Measurements from ENCODE around the gene ZSCAN12. TPM values are rescaled to one million over a fixed set of nuclear protein-coding genes. Genes with fewer than 3 reads are reported as not detected.

The ZSCAN12 gene
- total RNA-seq, 1 donor from 2014 or later: 16.7 TPM

DNA sequence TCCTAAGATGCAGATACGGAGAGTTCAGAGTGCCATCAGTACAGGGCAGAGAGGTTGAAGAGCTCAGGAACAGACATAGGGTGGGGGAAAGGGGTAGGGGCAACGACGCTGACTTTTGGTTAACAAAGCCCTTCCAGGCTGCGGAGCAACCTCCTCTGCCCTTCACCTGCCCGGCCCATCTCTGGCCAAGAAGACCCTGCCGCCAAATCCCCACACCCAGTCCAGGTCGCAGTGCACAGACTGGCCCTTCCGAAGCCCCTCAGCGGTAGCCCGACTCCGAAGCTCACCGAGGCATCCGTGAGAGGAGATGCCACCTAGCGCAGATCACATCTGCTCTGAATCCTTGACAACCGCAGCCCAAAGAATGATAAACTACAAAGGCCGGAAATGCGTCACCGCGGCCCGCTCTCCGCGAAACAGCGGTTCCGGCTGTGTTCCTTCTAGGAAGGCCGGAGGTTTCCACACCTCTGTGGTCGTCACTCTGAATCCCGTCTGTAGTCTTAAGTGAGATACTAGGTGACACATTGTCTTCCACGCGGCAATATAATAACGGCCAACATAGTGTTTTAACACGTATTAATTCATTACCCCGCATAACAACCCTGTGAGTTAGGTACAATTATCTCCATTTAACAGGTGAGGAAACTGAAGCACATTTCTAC lies 43.7 kb upstream of the ZSCAN12 start, which contains the start of gene ZSCAN23:
TSS of gene ZSCAN23 (minus strand) at position 380 of the 662 bp plus-strand sequence. CDS start 7,225 bp downstream, outside the sequence.
- Mint-ChIP-seq H3K27me3 (ENCODE audit: unreplicated experiment) (peaks cover 6% of the 10 kb centered on the region), H3K27ac (ENCODE audit: unreplicated experiment) (peak within 1 kb of the TSS; percentile 100), H3K4me1 (ENCODE audit: low read depth, unreplicated experiment) (peaks cover 2% of the 10 kb centered on the region), H3K4me3 (ENCODE audit: unreplicated experiment) (peak within 1 kb of the TSS; percentile 100), H3K9me3 (ENCODE audit: unreplicated experiment) (peaks cover 8% of the 10 kb centered on the region), H3K36me3 (ENCODE audit: unreplicated experiment) (no peaks in the 10 kb centered on the region)
- TF ChIP-seq CTCF (IDR thresholded peaks at IDR 0.05; ENCODE audit: partially characterized antibody, unreplicated experiment): no peak
- peak; percentile 84 for DNase-seq

GRCh38 chr6:28442586-28442985 lies 43.0 kb upstream of the ZSCAN12 start:
- peaks cover 8% of the 10 kb centered on the region for H3K9me3 Mint-ChIP-seq (ENCODE audit: unreplicated experiment)
- DNase-seq: no peak

DNA sequence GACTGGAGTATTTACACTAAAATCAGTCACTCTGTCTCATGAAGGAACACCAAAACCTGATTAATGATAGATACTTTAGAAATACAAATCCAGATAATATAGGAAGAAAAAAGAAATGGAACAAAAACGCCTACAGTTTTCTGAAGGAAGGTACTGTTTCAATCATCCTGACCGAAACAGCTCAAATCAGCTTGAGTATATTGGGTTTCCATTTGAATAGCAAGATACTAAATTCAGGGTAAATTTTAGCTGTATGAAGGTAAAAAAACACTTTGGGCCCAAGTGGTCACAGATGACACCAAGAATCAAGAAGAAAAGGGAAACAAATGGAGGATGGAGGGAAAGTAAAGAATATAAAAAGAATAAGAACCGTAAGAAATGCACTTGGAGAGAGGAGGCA lies 36.9 kb upstream of the ZSCAN12 start:
- DNase-seq: no peak

More at GRCh38 chr6:28442586-28442985, 43.0 kb upstream of the ZSCAN12 start:
- H3K27me3 Mint-ChIP-seq (ENCODE audit: unreplicated experiment): peaks cover 6% of the 10 kb centered on the region
- TF ChIP-seq CTCF (IDR thresholded peaks at IDR 0.05; ENCODE audit: partially characterized antibody, unreplicated experiment): no peak
- peak overlapping the region; percentile 100 for H3K27ac Mint-ChIP-seq (ENCODE audit: unreplicated experiment)
- H3K36me3 Mint-ChIP-seq (ENCODE audit: unreplicated experiment): no peaks in the 10 kb centered on the region
- peaks cover 2% of the 10 kb centered on the region for H3K4me1 Mint-ChIP-seq (ENCODE audit: low read depth, unreplicated experiment)
- peak overlapping the region; percentile 100 for H3K4me3 Mint-ChIP-seq (ENCODE audit: unreplicated experiment)

DNA sequence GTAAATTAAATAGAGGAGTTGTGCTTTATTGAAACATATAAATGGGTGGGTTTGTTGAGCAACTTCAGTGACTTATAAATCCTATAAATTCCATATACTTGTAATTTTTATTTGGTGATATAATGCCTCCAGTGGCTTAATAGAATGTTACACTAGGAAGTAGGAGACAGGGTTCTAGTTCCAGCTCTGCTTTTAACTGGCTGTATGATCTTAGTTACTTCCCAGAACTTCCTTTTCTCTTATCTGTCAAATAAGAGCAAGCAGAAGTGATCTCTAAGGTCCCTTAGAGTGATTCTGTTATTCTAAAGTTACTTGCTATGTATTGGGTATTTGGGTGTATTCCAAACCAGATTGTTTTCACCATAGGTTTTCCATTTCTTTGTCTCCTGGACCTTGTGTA lies 33.6 kb upstream of the ZSCAN12 start:
- no peak overlapping the region for H3K4me3 Mint-ChIP-seq (ENCODE audit: unreplicated experiment)
- H3K27me3 Mint-ChIP-seq (ENCODE audit: unreplicated experiment): no peaks in the 10 kb centered on the region
- no peaks in the 10 kb centered on the region for H3K9me3 Mint-ChIP-seq (ENCODE audit: unreplicated experiment)
- DNase-seq: no peak
- H3K4me1 Mint-ChIP-seq (ENCODE audit: low read depth, unreplicated experiment): no peaks in the 10 kb centered on the region
- H3K27ac Mint-ChIP-seq (ENCODE audit: unreplicated experiment): no peak overlapping the region
- TF ChIP-seq CTCF (IDR thresholded peaks at IDR 0.05; ENCODE audit: partially characterized antibody, unreplicated experiment): no peak
- peaks cover 4% of the 10 kb centered on the region for H3K36me3 Mint-ChIP-seq (ENCODE audit: unreplicated experiment)

More for the DNA sequence above, 36.9 kb upstream of the ZSCAN12 start:
- no peak for TF ChIP-seq CTCF (IDR thresholded peaks at IDR 0.05; ENCODE audit: partially characterized antibody, unreplicated experiment)
- Mint-ChIP-seq H3K27me3 (ENCODE audit: unreplicated experiment) (no peaks in the 10 kb centered on the region), H3K27ac (ENCODE audit: unreplicated experiment) (no peak overlapping the region), H3K36me3 (ENCODE audit: unreplicated experiment) (peaks cover 4% of the 10 kb centered on the region), H3K4me3 (ENCODE audit: unreplicated experiment) (no peak overlapping the region), H3K4me1 (ENCODE audit: low read depth, unreplicated experiment) (no peaks in the 10 kb centered on the region), H3K9me3 (ENCODE audit: unreplicated experiment) (no peaks in the 10 kb centered on the region)

- no peak overlapping the region for H3K4me3 Mint-ChIP-seq (ENCODE audit: unreplicated experiment)
- peaks cover 15% of the 10 kb centered on the region for H3K36me3 Mint-ChIP-seq (ENCODE audit: unreplicated experiment)
- DNase-seq: no peak
Measured at GRCh38 chr6:28429781-28430180, 30.2 kb upstream of the ZSCAN12 start.

More at GRCh38 chr6:28429781-28430180, 30.2 kb upstream of the ZSCAN12 start:
- Mint-ChIP-seq H3K27ac (ENCODE audit: unreplicated experiment) (no peak overlapping the region), H3K9me3 (ENCODE audit: unreplicated experiment) (peaks cover 3% of the 10 kb centered on the region), H3K4me1 (ENCODE audit: low read depth, unreplicated experiment) (no peaks in the 10 kb centered on the region), H3K27me3 (ENCODE audit: unreplicated experiment) (no peaks in the 10 kb centered on the region)
- TF ChIP-seq CTCF (IDR thresholded peaks at IDR 0.05; ENCODE audit: partially characterized antibody, unreplicated experiment): no peak
